NCI-H2081 treated with DMSO at 0.1 percent for 48 hours (cell line): ENCODE results near the gene RPS27.
"Not testable (repeated sequence)": the region's sequence is repeated elsewhere in the genome, so short reads cannot be mapped to it uniquely, and the experiment has no call there.

Experiments used
- DNase-seq: peaks from one replicate; lab custom pipeline; 2025; lab: John Stamatoyannopoulos, UW

The RPS27 gene

GRCh38 chr1:153985941-153986761 is 4.4 kb upstream of the RPS27 start, which contains the start of gene RAB13:
RAB13 (minus strand) TSS chr1:153986339; CDS start chr1:153986236, 103 bp downstream.
- no peak for DNase-seq

- DNase-seq = no peak
Measured at GRCh38 chr1:153987621-153988020, 2.9 kb upstream of the RPS27 start.

GRCh38 chr1:153991151-153991630 is 629 bp downstream of the RPS27 start:
- DNase-seq = no peak

DNA sequence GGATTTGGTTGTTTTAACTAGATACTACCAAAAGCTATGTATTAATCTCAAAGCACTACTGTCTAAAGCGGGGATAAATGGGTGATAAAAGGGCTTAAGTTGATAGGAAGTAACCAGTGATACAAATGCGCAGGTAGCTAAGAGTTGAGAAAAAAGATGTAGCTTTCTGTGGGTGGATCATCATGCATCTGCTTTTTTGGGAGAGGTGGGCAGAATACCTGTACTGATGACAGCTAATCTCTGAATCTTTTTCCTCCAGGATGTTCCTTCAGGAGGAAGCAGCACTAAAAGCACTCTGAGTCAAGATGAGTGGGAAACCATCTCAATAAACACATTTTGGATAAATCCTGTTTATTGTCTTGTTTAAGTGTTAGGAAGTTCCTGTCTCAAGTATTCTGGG is 1.2 kb downstream of the RPS27 start:
- no peak for DNase-seq

- DNase-seq = no peak
Measured at GRCh38 chr1:153995202-153995601, 4.6 kb downstream of the RPS27 start.

DNA sequence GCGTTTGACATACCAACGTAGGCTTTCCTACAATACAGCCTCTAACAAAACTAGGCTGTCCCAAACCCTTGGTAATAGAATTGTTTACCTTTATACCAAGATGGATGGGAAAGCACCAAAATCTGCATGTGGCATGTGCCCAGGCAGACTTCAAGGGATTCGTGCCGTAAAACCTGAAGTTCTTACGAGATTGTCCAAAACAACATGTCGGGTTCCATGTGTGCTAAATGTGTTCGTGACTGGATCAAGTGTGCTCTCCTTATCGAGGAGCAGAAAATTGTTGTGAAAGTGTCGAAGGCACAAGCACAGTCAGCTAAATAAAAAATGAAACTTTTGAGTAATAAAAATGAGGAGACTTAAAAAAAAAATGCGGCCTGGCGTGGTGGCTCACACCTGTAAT is 5.1 kb downstream of the RPS27 start:
- DNase-seq = no peak

- not testable (repeated sequence) for DNase-seq
Measured at GRCh38 chr1:153996882-153997281, 6.3 kb downstream of the RPS27 start.

- DNase-seq = no peak
Measured at GRCh38 chr1:154000420-154000819, 9.9 kb downstream of the RPS27 start.

GRCh38 chr1:154006136-154006535 is 15.6 kb downstream of the RPS27 start:
- no peak for DNase-seq

GRCh38 chr1:154012129-154012528 is 21.6 kb downstream of the RPS27 start:
- no peak for DNase-seq

- not testable (repeated sequence) for DNase-seq
Measured at GRCh38 chr1:154012543-154012942, 22.0 kb downstream of the RPS27 start.

- no peak for DNase-seq
Measured at GRCh38 chr1:154014154-154014907, 23.8 kb downstream of the RPS27 start.

- no peak for DNase-seq
Measured at GRCh38 chr1:154019269-154019668, 28.7 kb downstream of the RPS27 start.

- no peak for DNase-seq
Measured at GRCh38 chr1:154019940-154020339, 29.4 kb downstream of the RPS27 start.

- DNase-seq = not testable (repeated sequence)
Measured at GRCh38 chr1:154033697-154034096, 43.1 kb downstream of the RPS27 start.
